Lower lobe of right lung (tissue), 2 donors: ENCODE measurements around the gene CEP350. TPM values are rescaled to one million over a fixed set of nuclear protein-coding genes. Genes with fewer than 3 reads are reported as not detected.

Experiments used
- ATAC-seq, 2 donors: fragments of 200-7000 bp; cut with Tn5 transposase; one replicate each; pipeline ENCODE4 v1.9.1; 2020 to 2022; ENCODE audit warnings: mild to moderate bottlenecking in 2 of 2, moderate library complexity in 2 of 2
- DNase-seq: peaks from one replicate; pipeline ENCODE4 v3.0.0-alpha.2; 2020
- H3K27ac ChIP-seq: fragments of 200-600 bp; one replicate; pipeline ENCODE4 v1.8.0; 2022
- H3K27me3 ChIP-seq: fragments of 200-600 bp; one replicate; pipeline ENCODE4 v1.8.0; 2022; ENCODE audit warnings: low read depth
- H3K36me3 ChIP-seq: fragments of 200-600 bp; one replicate; pipeline ENCODE4 v1.8.0; 2022; ENCODE audit warnings: mild to moderate bottlenecking
- H3K4me1 ChIP-seq: fragments of 200-600 bp; one replicate; pipeline ENCODE4 v1.8.0; 2022
- H3K4me3 ChIP-seq: fragments of 200-600 bp; one replicate; pipeline ENCODE4 v1.8.0; 2022; ENCODE audit warnings: mild to moderate bottlenecking
- H3K9me3 ChIP-seq: fragments of 200-600 bp; one replicate; pipeline ENCODE4 v1.8.0; 2022
- CTCF ChIP-seq: fragments of 200-600 bp; IDR thresholded peaks from one replicate; pipeline ENCODE4 v1.8.0; 2022; ENCODE audit warnings: antibody characterized with exemption, mild to moderate bottlenecking
- intact Hi-C: fragments of 100-400 bp; cut with DNase I; formaldehyde crosslinking; loops from one replicate; pipeline ENCODE4 v1.11.0; 2022
- total RNA-seq: library from RNA; stranded (reverse); fragmentation: NEBNext Ultra II Directional; extraction: Animal tissue kit (Norgen Biotek cat#: 25700); gene quantifications from one replicate; pipeline ENCODE4 v1.2.1, GENCODE V29; 2021
- donor health status: DM: no; HTN: yes; CAD: no; lungs with severe emphysema.

CEP350 gene
- total RNA-seq, 1 donor from 2014 or later = 53.2 TPM

DNA sequence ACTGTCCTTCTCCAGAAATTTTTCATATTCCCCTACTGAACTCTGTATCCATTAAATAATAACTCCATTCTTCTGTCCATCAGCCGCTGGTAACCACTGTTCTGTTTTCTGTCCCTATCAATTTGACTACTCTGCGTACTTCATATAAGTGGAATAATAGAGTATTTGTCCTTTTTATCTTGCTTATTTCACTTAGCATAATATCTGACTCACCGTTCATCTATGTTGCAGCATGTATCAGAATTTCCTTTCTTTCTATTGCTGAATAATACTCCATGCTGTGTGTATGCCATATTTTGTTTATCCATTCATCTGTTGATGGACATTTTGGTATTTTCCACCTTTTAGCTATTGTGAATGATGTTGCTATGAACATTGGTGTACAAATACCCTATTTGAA is 71.9 kb downstream of the CEP350 start:
- no peaks in the 10 kb centered on the region for H3K9me3 ChIP-seq
- H3K27me3 ChIP-seq = no peaks in the 10 kb centered on the region
- H3K4me3 ChIP-seq = no peak overlapping the region
- TF ChIP-seq CTCF = no peak
- H3K36me3 ChIP-seq = peaks cover 77% of the 10 kb centered on the region
- peaks cover 10% of the 10 kb centered on the region for H3K4me1 ChIP-seq
- DNase-seq (no peak), ATAC-seq (no peak)
- intact Hi-C loops = no loop called here
- no peak overlapping the region for H3K27ac ChIP-seq

- Histone ChIP-seq H3K27ac (no peak overlapping the region), H3K4me3 (no peak overlapping the region), H3K36me3 (peaks cover 73% of the 10 kb centered on the region), H3K9me3 (no peaks in the 10 kb centered on the region), H3K4me1 (peaks cover 10% of the 10 kb centered on the region), H3K27me3 (no peaks in the 10 kb centered on the region)
- ATAC-seq (peak; percentile 53 to 71), DNase-seq (no peak)
- TF ChIP-seq CTCF = no peak
- intact Hi-C loops = no loop called here
Observed at GRCh38 chr1:180027949-180028445, 73.4 kb downstream of the CEP350 start.

DNA sequence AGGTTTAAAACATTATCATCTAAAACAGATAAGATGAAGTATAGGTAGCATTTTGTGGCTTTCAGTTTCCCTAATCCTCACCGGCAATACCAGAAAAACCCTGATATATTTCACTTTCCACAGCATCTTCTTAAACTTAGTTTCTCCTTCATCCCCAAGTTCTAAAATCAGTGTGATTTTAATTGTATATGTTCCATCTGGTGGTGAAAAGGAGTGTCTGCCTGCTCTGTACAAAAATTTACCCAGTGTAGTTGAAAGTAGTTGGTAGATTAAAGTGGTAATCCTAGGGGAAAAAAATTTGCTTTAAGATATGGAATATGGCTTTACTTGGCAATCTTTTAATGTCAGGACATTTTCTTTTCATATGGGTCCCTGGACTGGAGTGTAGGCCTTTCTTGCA is 74.3 kb downstream of the CEP350 start:
- no peak for TF ChIP-seq CTCF
- intact Hi-C loops = no loop called here
- Histone ChIP-seq H3K27me3 (no peaks in the 10 kb centered on the region), H3K27ac (no peak overlapping the region), H3K4me3 (no peak overlapping the region), H3K4me1 (peaks cover 10% of the 10 kb centered on the region), H3K9me3 (no peaks in the 10 kb centered on the region), H3K36me3 (peaks cover 71% of the 10 kb centered on the region)
- DNase-seq (no peak), ATAC-seq (no peak)

DNA sequence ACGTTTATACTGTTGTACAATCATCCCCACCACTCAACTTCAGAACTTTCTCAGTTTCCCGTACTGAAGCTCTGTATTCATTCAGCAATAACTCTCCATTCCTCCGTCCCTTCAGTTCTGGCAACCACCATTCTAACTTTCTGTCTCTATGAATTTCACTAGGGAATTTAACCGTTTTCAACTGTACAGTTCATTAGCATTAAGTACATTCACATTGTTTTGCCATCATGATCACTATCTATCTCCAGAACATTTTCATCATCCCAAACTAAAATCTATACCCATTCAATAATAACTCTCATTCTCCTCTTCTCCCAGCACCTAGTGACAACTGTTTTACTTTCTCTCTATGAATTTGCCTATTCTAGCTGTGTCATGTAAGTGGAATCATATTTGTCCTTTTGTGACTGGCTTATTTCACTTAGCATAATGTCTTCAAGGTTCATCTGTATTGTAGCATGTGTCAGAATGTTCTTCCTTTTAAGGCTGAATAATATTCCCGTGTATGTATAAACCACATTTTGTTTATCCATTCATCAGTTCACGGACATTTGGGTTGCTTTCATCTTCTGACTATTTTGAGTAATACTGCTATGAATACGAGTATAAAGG is 75.0 kb downstream of the CEP350 start:
- no peaks in the 10 kb centered on the region for H3K9me3 ChIP-seq
- intact Hi-C loops = no loop called here
- DNase-seq = no peak
- H3K27ac ChIP-seq = no peak overlapping the region
- no peak for ATAC-seq
- peaks cover 10% of the 10 kb centered on the region for H3K4me1 ChIP-seq
- no peak overlapping the region for H3K4me3 ChIP-seq
- H3K27me3 ChIP-seq = no peaks in the 10 kb centered on the region
- no peak for TF ChIP-seq CTCF
- H3K36me3 ChIP-seq = peaks cover 71% of the 10 kb centered on the region

DNA sequence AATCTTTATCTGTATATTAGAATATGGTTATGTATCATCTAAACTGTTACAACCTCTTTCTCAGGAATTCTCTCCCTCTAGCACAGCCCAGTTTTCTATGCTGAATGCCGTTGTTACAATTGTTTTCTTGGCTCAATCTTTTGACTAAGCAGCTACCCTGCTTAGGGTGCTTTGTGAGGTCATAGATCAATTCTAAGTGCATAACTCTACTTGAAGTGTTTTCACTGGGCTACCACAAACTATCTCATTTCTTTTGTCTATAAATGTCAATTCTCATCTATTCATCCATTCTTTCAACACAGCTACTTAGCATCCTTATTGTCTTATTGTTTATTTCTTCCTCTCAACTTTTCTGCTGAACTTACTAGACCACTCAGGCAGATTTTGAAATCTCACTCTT is 77.1 kb downstream of the CEP350 start:
- H3K9me3 ChIP-seq = no peaks in the 10 kb centered on the region
- intact Hi-C loops = no loop called here
- ATAC-seq (no peak), DNase-seq (no peak)
- no peak for TF ChIP-seq CTCF
- peaks cover 10% of the 10 kb centered on the region for H3K4me1 ChIP-seq
- H3K4me3 ChIP-seq = no peak overlapping the region
- no peak overlapping the region for H3K27ac ChIP-seq
- H3K36me3 ChIP-seq = peaks cover 71% of the 10 kb centered on the region
- H3K27me3 ChIP-seq = no peaks in the 10 kb centered on the region
